Type B pancreatic cell (in vitro differentiated cells): ENCODE data around the gene TPSB2. TPM values are rescaled to one million over a fixed set of nuclear protein-coding genes. Genes with fewer than 3 reads are reported as not detected.
A peak's percentile ranks its signal among the peaks of the same experiment; 100 is the strongest.

Source experiments
- DNase-seq: peaks from one replicate; pipeline ENCODE4 v3.0.0; 2021; ENCODE audit warnings: mixed read lengths; ENCODE audit not compliant: unreplicated experiment; ENCODE audit errors: extremely low spot score
- H3K27ac Mint-ChIP-seq: 2 replicates; pipeline ENCODE4 v1.8.0; 2021; ENCODE audit warnings: mild to moderate bottlenecking, mixed read lengths
- H3K27me3 Mint-ChIP-seq: 2 replicates; pipeline ENCODE4 v1.8.0; 2021; ENCODE audit warnings: mixed read lengths
- H3K36me3 Mint-ChIP-seq: 2 replicates; pipeline ENCODE4 v1.8.0; 2021; ENCODE audit warnings: mixed read lengths
- H3K4me1 Mint-ChIP-seq: one replicate; pipeline ENCODE4 v1.8.0; 2021; ENCODE audit warnings: mixed read lengths; ENCODE audit not compliant: unreplicated experiment
- H3K4me3 Mint-ChIP-seq: 2 replicates; pipeline ENCODE4 v1.8.0; 2021; ENCODE audit warnings: mild to moderate bottlenecking, mixed read lengths
- H3K9me3 Mint-ChIP-seq: 2 replicates; pipeline ENCODE4 v1.8.0; 2021; ENCODE audit warnings: mixed read lengths
- total RNA-seq: library from RNA; stranded (reverse); gene quantifications from 2 replicates; pipeline ENCODE4 v1.2.1, GENCODE V29; 2021; ENCODE audit warnings: low replicate concordance
- TF ChIP-seq, protein P1 (sequence below): fragments of 200-600 bp; sonication (generic); conservative IDR thresholded peaks from 2 replicates; pipeline ENCODE4 v1.5.0; 2021; ENCODE audit warnings: antibody characterized with exemption, mild to moderate bottlenecking

The TPSB2 gene
- total RNA-seq, 1 donor from 2014 or later = not detected

- no peaks in the 10 kb centered on the region for H3K9me3 Mint-ChIP-seq
- TF ChIP-seq, protein P1, sequence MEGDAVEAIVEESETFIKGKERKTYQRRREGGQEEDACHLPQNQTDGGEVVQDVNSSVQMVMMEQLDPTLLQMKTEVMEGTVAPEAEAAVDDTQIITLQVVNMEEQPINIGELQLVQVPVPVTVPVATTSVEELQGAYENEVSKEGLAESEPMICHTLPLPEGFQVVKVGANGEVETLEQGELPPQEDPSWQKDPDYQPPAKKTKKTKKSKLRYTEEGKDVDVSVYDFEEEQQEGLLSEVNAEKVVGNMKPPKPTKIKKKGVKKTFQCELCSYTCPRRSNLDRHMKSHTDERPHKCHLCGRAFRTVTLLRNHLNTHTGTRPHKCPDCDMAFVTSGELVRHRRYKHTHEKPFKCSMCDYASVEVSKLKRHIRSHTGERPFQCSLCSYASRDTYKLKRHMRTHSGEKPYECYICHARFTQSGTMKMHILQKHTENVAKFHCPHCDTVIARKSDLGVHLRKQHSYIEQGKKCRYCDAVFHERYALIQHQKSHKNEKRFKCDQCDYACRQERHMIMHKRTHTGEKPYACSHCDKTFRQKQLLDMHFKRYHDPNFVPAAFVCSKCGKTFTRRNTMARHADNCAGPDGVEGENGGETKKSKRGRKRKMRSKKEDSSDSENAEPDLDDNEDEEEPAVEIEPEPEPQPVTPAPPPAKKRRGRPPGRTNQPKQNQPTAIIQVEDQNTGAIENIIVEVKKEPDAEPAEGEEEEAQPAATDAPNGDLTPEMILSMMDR = no peak
- H3K27me3 Mint-ChIP-seq = no peaks in the 10 kb centered on the region
- DNase-seq = no peak
- no peaks in the 10 kb centered on the region for H3K4me1 Mint-ChIP-seq
- no peaks in the 10 kb centered on the region for H3K36me3 Mint-ChIP-seq
- H3K27ac Mint-ChIP-seq = no peak overlapping the region
- H3K4me3 Mint-ChIP-seq = peak overlapping the region; percentile 7
These were observed 46.8 kb downstream of the TPSB2 start for GRCh38 chr16:1182950-1183907.

DNA sequence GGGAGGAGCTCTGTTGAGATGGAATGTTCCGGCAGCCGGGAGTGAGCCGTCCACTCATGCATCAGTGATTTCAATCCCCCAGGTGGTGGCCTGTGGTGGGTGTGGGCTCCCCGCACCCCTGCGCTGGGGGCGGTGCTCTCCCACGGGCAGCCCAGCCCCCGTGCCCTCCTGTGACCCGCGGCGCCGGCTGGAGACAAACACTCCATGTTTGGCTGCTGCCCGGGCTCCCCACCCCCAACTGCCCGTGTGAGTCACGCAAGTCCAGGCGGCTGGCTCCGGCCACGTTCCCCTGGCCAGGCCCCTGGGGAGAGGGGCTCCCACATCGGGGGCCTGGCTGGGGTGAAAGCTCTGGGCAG, 47.7 kb downstream of the TPSB2 start:
- H3K4me3 Mint-ChIP-seq = no peak overlapping the region
- DNase-seq = no peak
- H3K27ac Mint-ChIP-seq = no peak overlapping the region
- H3K36me3 Mint-ChIP-seq = no peaks in the 10 kb centered on the region
- no peaks in the 10 kb centered on the region for H3K9me3 Mint-ChIP-seq
- no peaks in the 10 kb centered on the region for H3K4me1 Mint-ChIP-seq
- TF ChIP-seq, protein P1 = no peak
- no peaks in the 10 kb centered on the region for H3K27me3 Mint-ChIP-seq

DNA sequence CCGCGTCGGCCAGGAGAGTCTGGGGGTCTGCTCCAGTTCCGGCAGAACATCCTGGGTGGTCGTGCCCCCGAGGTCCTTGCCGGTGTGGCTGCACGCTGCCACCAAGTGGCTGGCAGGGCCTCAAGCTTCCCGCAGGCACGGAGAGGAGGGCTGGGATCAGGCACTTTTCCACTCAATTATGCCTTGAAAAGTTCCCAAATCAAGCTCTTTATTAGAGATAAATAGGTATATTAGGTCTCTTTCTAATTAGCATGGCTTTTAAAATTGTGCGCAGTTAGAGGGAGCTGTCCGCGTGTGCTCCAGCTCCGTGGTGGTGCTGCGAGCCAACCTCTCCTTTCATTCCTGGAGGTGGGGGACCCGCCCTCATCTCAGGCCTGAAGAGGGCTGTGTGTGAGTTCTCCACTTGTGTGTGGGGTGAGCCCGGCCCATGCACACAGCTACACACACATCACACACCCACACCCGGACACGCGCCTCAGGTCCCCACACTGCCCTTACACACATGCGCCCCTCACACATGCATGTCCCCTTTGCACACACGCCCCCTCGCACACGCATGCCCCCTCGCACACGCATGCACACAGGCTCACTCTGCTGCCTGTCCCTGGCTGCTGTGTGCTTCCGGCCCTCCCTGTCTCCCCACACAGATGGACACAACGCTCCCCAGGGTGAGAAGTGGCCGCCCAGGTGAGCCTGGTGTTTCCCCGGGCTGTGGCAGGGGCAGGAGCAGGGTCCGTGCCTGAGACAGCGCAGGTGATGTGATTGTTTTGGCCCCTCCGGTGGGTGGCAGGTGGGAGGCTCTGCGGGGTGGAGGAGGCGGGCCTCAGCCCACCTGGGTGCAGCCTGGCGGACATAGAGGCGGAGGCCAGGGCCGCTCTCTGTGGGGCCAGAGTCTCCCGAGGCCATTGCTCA, 48.3 kb downstream of the TPSB2 start:
- TF ChIP-seq, protein P1 = peak; percentile 34
- H3K27ac Mint-ChIP-seq = peak overlapping the region; percentile 50
- DNase-seq = no peak
- H3K27me3 Mint-ChIP-seq = no peaks in the 10 kb centered on the region
- H3K36me3 Mint-ChIP-seq = no peaks in the 10 kb centered on the region
- H3K4me3 Mint-ChIP-seq = no peak overlapping the region
- H3K4me1 Mint-ChIP-seq = no peaks in the 10 kb centered on the region
- no peaks in the 10 kb centered on the region for H3K9me3 Mint-ChIP-seq

- no peak for DNase-seq
- no peak overlapping the region for H3K27ac Mint-ChIP-seq
- H3K27me3 Mint-ChIP-seq = no peaks in the 10 kb centered on the region
- H3K9me3 Mint-ChIP-seq = no peaks in the 10 kb centered on the region
- H3K4me3 Mint-ChIP-seq = no peak overlapping the region
- H3K4me1 Mint-ChIP-seq = no peaks in the 10 kb centered on the region
- TF ChIP-seq, protein P1 = no peak
- no peaks in the 10 kb centered on the region for H3K36me3 Mint-ChIP-seq
These were observed 49.2 kb downstream of the TPSB2 start for GRCh38 chr16:1180549-1181403.

Other genes with a start within 250 kb of the TPSB2 start
- gene SOX8, start 248.4 kb downstream of the TPSB2 start, total RNA-seq = 1.4 and 6.7 TPM in 2 replicates
- 0.43 and 1.8 TPM in 2 replicates for gene SSTR5, start 157.4 kb downstream of the TPSB2 start, total RNA-seq
- gene C1QTNF8, start 133.9 kb downstream of the TPSB2 start, total RNA-seq = not detected in 2 replicates
- gene CACNA1H, start 77.1 kb downstream of the TPSB2 start, total RNA-seq = 23.2 and 38.1 TPM in 2 replicates
- 0.43 TPM in 1 of 2 replicates, not detected in the other for gene TPSG1, start 4.9 kb downstream of the TPSB2 start, total RNA-seq
- not detected in 2 replicates for gene TPSAB1, start 10.5 kb upstream of the TPSB2 start, total RNA-seq
- not detected in 2 replicates for gene TPSD1, start 25.9 kb upstream of the TPSB2 start, total RNA-seq
- gene UBE2I, start 79.5 kb upstream of the TPSB2 start, total RNA-seq = 157 and 170 TPM in 2 replicates
- 5.0 and 6.9 TPM in 2 replicates for gene BAIAP3, start 103.5 kb upstream of the TPSB2 start, total RNA-seq
- 53.1 and 54.0 TPM in 2 replicates for gene TSR3, start 121.7 kb upstream of the TPSB2 start, total RNA-seq
- gene GNPTG, start 121.7 kb upstream of the TPSB2 start, total RNA-seq = 55.6 and 68.5 TPM in 2 replicates
- 20.3 and 26.1 TPM in 2 replicates for gene UNKL, start 184.5 kb upstream of the TPSB2 start, total RNA-seq
- 14.5 and 15.0 TPM in 2 replicates for gene UQCC4, start 190.6 kb upstream of the TPSB2 start, total RNA-seq
- 0.77 and 0.83 TPM in 2 replicates for gene PERCC1, start 200.9 kb upstream of the TPSB2 start, total RNA-seq
- gene CCDC154, start 214.4 kb upstream of the TPSB2 start, total RNA-seq = 2.2 and 5.0 TPM in 2 replicates
- 91.9 and 98.1 TPM in 2 replicates for gene CLCN7, start 244.8 kb upstream of the TPSB2 start, total RNA-seq